NT2/D1 (cell line): ENCODE data around the gene SGPL1.

ENCODE experiments used
- YY1 ChIP-seq: IDR thresholded peaks from 2 replicates; pipeline ENCODE4 v1.6.1; 2011; ENCODE audit not compliant: insufficient read length, insufficient read depth
- ZNF274 ChIP-seq: IDR thresholded peaks from 2 replicates; pipeline ENCODE4 v1.6.1; 2011; ENCODE audit warnings: mild to moderate bottlenecking, low read depth, low read length

GRCh38 chr10:70885481-70885880 is 69.7 kb downstream of the SGPL1 start:
- TF ChIP-seq ZNF274 = no peak
- TF ChIP-seq YY1 = no peak
